ENCODE measurements around the gene LCMT2. TPM values are rescaled to one million over a fixed set of nuclear protein-coding genes. Genes with fewer than 3 reads are reported as not detected.

The LCMT2 gene
- total RNA-seq, 1 donor from 2014 or later: 3.7 TPM

DNA sequence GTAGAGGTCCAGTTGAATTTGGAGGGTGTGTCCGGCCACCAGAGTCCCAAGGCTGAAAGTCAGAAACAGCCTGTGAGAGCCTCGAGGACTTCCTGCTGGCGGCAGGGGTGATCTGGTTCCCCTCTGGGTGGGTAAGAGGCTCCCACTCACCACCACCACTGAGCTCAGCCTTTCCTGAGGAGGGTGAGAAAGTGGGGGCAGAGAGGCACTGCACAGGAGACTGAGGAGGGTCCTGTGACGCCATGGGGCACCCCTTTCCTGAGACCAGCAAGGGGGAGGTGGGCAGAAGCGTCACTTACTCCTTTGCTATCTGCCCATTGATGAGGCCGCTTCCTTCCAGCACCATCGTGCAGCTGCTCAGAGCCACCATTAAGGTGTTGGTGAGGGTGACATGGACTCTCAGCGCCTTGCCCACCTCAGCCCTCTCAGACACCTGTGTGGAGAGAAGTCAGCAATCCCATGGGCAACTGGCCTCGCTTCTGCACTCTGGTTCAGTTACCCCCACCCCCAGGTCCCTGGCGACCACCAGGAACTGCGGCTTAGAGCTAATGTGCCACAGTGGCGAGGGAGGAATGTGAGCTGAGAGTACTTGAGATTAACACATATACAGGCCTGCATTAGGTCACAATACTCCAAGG lies 53.7 kb downstream of the LCMT2 start:
- ATAC-seq: no peak

DNA sequence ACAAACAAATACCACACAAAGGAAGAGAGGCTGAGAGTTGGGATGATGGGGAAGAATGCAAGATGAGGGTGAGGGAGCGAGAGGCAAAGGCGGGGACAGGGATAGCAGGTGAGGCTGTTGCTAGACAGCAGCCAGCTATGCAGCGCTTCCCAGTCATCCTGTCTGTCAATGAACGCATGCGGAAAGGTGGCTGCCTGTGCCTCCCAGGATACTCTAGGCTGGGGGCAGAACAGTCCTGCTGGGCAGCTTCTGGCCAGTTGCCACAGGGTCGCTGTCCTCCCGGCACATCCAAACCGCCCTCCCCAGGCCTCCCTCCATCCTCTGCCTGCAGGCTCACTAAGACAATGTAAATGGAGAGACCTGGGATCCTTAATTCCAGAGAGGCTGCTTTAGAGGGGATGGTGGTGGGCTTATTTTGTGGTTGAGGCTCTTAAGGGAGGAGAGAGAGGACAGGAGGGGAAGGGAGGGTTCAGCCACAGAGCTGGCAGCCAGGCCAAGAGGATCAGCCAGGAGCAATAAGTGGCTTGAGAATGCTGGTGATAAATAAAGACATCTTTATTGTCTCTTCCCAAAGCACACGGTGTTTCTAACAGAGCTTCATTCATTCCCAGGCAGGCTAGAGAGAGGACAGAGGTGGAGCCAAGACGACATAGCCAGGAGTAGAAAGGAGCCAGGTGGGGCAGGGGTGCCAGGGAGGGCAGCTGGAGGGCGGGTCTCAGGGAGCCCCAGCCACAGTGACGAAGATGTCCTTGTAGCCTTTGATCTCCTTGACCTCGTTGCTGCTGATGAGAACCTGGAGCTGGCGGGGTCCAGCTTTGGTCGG lies 54.4 kb downstream of the LCMT2 start:
- ATAC-seq (no peak), DNase-seq (ENCODE audit: low spot score) (peak; percentile 24)

More for the DNA sequence above, 53.7 kb downstream of the LCMT2 start:
- DNase-seq (ENCODE audit: low spot score): no peak

DNA sequence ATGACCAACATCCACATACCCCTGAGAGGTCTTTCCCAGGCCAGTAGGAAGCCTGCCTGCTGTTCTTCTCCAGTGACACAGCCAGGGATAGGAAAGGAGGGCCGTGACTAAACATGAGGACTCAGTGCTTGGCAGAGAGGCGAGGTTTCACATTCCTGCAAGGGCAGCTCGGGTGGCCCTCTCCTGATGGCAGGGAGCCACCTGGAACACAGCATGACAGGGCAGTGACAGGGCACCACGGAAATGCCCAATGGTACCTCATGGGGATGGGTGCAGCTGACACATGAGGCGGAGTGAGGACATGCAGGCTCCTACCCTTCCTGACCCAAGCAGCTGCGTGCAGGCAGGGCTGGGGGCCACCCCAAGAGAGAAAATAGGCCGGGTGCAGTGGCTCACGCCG lies 56.2 kb downstream of the LCMT2 start:
- ATAC-seq (peak; percentile 91), DNase-seq (ENCODE audit: low spot score) (peak; percentile 70)

Other genes with a start within 250 kb of the LCMT2 start
- gene UBR1, start 224.5 kb downstream of the LCMT2 start, total RNA-seq: 9.2 TPM
- gene TMEM62, start 197.0 kb downstream of the LCMT2 start, total RNA-seq: 7.8 TPM
- gene CCNDBP1, start 145.2 kb downstream of the LCMT2 start, total RNA-seq: 20.0 TPM
- 0.13 TPM for gene EPB42, start 109.6 kb downstream of the LCMT2 start, total RNA-seq
- gene TGM5, start 63.6 kb downstream of the LCMT2 start, total RNA-seq: not detected
- not detected for gene TGM7, start 28.3 kb downstream of the LCMT2 start, total RNA-seq
- 15.7 TPM for gene ZSCAN29, start 40.5 kb upstream of the LCMT2 start, total RNA-seq
- gene TUBGCP4, start 40.5 kb upstream of the LCMT2 start, total RNA-seq: 12.2 TPM
- 5.8 TPM for gene TP53BP1, start 162.6 kb upstream of the LCMT2 start, total RNA-seq
- gene MAP1A, start 187.0 kb upstream of the LCMT2 start, total RNA-seq: 0.23 TPM